Endothelial cell of umbilical vein (primary cell): Measurements from ENCODE around the gene ASS1. TPM values are rescaled to one million over a fixed set of nuclear protein-coding genes. Genes with fewer than 3 reads are reported as not detected.

Source experiments
- BruUV-seq: library from RNA; stranded (reverse); fragments of 400-500 nt; replicated peaks from 2 replicates; lab custom pipeline; 2021; lab: Mats Ljungman, UMichigan
- CTCF ChIA-PET: fragments of 300-600, 350-600 bp; sonication (Branson Sonifier 250); formaldehyde crosslinking; loops from one replicate; lab custom pipeline; 2021; ENCODE audit warnings: antibody characterized with exemption, inconsistent platforms; lab: Charles Lee
- POLR2A ChIA-PET: fragments of 300-600, 350-600 bp; sonication (Branson Sonifier 250); formaldehyde crosslinking; loops from one replicate; lab custom pipeline; 2021; ENCODE audit warnings: antibody characterized with exemption, inconsistent platforms; lab: Charles Lee
- DNase-seq: peaks from one replicate; pipeline ENCODE4 v3.0.0-alpha.2; 2011; ENCODE audit warnings: low read depth, low spot score
- FAIRE-seq: peaks from 2 replicates; lab custom pipeline; 2011; peaks lifted over from hg19 to GRCh38; lab: Jason Lieb, UNC
- H2AFZ ChIP-seq: 2 replicates; pipeline ENCODE4 v1.6.0; 2012; ENCODE audit warnings: low read depth, low read length, control low read depth, inconsistent platforms
- H3K27ac ChIP-seq: 2 replicates; pipeline ENCODE4 v1.5.1; 2011; ENCODE audit warnings: low read depth, mild to moderate bottlenecking, control low read depth, low read length, moderate library complexity; ENCODE audit not compliant: insufficient read depth
- H3K27me3 ChIP-seq, 2 experiments: 2 replicates each; pipeline versions ENCODE4 v1.6.0 to v1.6.1; 2011; ENCODE audit warnings: low read length in 2 of 2, mixed read lengths in 1 of 2; ENCODE audit not compliant: control insufficient read depth in 2 of 2, insufficient read depth in 2 of 2
- H3K36me3 ChIP-seq, 2 experiments: 2 replicates in 1 of 2; 3 replicates in 1 of 2; pipeline ENCODE4 v1.5.1; 2011; ENCODE audit warnings: low read length in 2 of 2, mild to moderate bottlenecking in 1 of 2, moderate library complexity in 1 of 2; ENCODE audit not compliant: control insufficient read depth in 2 of 2, insufficient read depth in 2 of 2; ENCODE audit errors: extremely low read depth in 1 of 2
- H3K4me1 ChIP-seq: 3 replicates; pipeline ENCODE4 v1.5.1; 2011; ENCODE audit warnings: mild to moderate bottlenecking, low read length; ENCODE audit not compliant: control insufficient read depth, insufficient read depth; ENCODE audit errors: extremely low read depth
- H3K4me2 ChIP-seq: 2 replicates; pipeline ENCODE4 v1.6.1; 2011; ENCODE audit warnings: low read length, control low read depth, mixed read lengths; ENCODE audit not compliant: insufficient read depth
- H3K4me3 ChIP-seq, 3 experiments: fragments of 200-600 bp in 1 of 3; sonication (generic), shearing (Covaris generic) in 1 of 3; replicated peaks in 1 of 3; 2 replicates each; pipeline ENCODE4 v1.5.1; 2011 to 2016; ENCODE audit warnings: control low read depth in 3 of 3, low read length in 3 of 3, mild to moderate bottlenecking in 2 of 3, inconsistent platforms in 1 of 3, low read depth in 1 of 3, moderate library complexity in 1 of 3; ENCODE audit not compliant: insufficient read depth in 1 of 3
- H3K79me2 ChIP-seq: 2 replicates; pipeline ENCODE4 v1.6.0; 2012; ENCODE audit warnings: low read length, inconsistent platforms; ENCODE audit not compliant: control insufficient read depth, insufficient read depth
- H3K9ac ChIP-seq: replicated peaks from 2 replicates; pipeline ENCODE3; 2011; ENCODE audit warnings: low read length, control low read depth; ENCODE audit not compliant: insufficient read depth; ENCODE audit errors: extremely low read depth
- H3K9me1 ChIP-seq: replicated peaks from 3 replicates; pipeline ENCODE4 v1.6.0; 2011; ENCODE audit warnings: mild to moderate bottlenecking, low read length; ENCODE audit not compliant: control insufficient read depth, insufficient read depth; ENCODE audit errors: extremely low read depth
- H3K9me3 ChIP-seq: replicated peaks from 2 replicates; pipeline ENCODE4 v1.5.1; 2012; ENCODE audit warnings: low read length, inconsistent platforms; ENCODE audit not compliant: control insufficient read depth, insufficient read depth
- H4K20me1 ChIP-seq: replicated peaks from 2 replicates; pipeline ENCODE3; 2011; ENCODE audit warnings: mild to moderate bottlenecking, low read length; ENCODE audit not compliant: control insufficient read depth, insufficient read depth; ENCODE audit errors: extremely low read depth
- EZH2 ChIP-seq: IDR thresholded peaks from 2 replicates; pipeline ENCODE4 v1.6.1; 2012; ENCODE audit warnings: borderline replicate concordance, low read depth, mild to moderate bottlenecking, moderate library complexity, low read length, inconsistent platforms; ENCODE audit not compliant: severe bottlenecking
- FOS ChIP-seq: IDR thresholded peaks from 2 replicates; pipeline ENCODE4 v1.6.1; 2011; ENCODE audit warnings: mild to moderate bottlenecking, low read length, moderate library complexity, borderline replicate concordance; ENCODE audit not compliant: insufficient read depth
- GATA2 ChIP-seq: IDR thresholded peaks from 2 replicates; pipeline ENCODE4 v1.7.0; 2011; ENCODE audit warnings: low read depth, mild to moderate bottlenecking, moderate library complexity, mixed read lengths, low read length; ENCODE audit not compliant: insufficient read length, insufficient read depth
- JUN ChIP-seq: IDR thresholded peaks from 2 replicates; pipeline ENCODE4 v1.6.1; 2011; ENCODE audit warnings: borderline replicate concordance, low read depth; ENCODE audit not compliant: insufficient read length, insufficient read depth
- MYC ChIP-seq: IDR thresholded peaks from one replicate; pipeline ENCODE4 v1.6.1; 2011; ENCODE audit warnings: mild to moderate bottlenecking, low read depth, low read length
- POLR2A ChIP-seq: IDR thresholded peaks from 2 replicates; pipeline ENCODE4 v1.6.1; 2012; ENCODE audit warnings: low read depth, mild to moderate bottlenecking, control low read depth, low read length
- POLR2AphosphoS5 ChIP-seq: IDR thresholded peaks from 2 replicates; pipeline ENCODE4 v1.6.1; 2012; ENCODE audit warnings: low read depth, mild to moderate bottlenecking, control low read depth, low read length, moderate library complexity; ENCODE audit not compliant: insufficient read depth
- dilution Hi-C: fragments of 300-500 bp; cut with MboI; formaldehyde crosslinking; loops from one replicate; pipeline ENCODE4 v1.15.0; 2019; ENCODE audit warnings: low sequenced_read_pairs; ENCODE audit not compliant: extremely low pct_ligation_motif_present
- intact Hi-C: fragments of 100-400 bp; cut with micrococcal nuclease; formaldehyde crosslinking; loops from one replicate; pipeline ENCODE4 v1.10.0; 2022
- polyA plus RNA-seq, 4 experiments: library from polyadenylated mRNA; depleted of rRNA in 3 of 4; stranded (reverse) in 3 of 4; unstranded in 1 of 4; fragments of >200 nt; gene quantifications; 2 replicates each; pipeline versions ENCODE4 v1.2.1 to v1.2.3, GENCODE V29; 2011 to 2012; ENCODE audit warnings: missing spikeins in 1 of 4
- total RNA-seq: library from RNA; stranded (reverse); gene quantifications from 2 replicates; pipeline ENCODE4 v1.2.3, GENCODE V29; 2021
- TF ChIP-seq, protein P1 (sequence below): IDR thresholded peaks from 2 replicates; pipeline ENCODE4 v1.6.1; 2011; ENCODE audit not compliant: insufficient read depth, insufficient read length
- TF ChIP-seq, protein P2 (sequence below), 2 donors: IDR thresholded peaks; 1 replicate in 1 of 2; 2 replicates in 1 of 2; pipeline ENCODE4 v1.5.1; 2011; ENCODE audit warnings: low read length in 2 of 2, mild to moderate bottlenecking in 2 of 2, moderate library complexity in 2 of 2, control low read depth in 1 of 2, inconsistent platforms in 1 of 2, low read depth in 1 of 2; ENCODE audit not compliant: insufficient read depth in 1 of 2; ENCODE audit errors: extremely low read depth in 1 of 2

Gene ASS1
- total and polyA plus RNA-seq, 2 donors (not counting 3 experiments of a cell fraction or from before 2014, with no cell fraction given), result 3.6 to 12.4 TPM

DNA sequence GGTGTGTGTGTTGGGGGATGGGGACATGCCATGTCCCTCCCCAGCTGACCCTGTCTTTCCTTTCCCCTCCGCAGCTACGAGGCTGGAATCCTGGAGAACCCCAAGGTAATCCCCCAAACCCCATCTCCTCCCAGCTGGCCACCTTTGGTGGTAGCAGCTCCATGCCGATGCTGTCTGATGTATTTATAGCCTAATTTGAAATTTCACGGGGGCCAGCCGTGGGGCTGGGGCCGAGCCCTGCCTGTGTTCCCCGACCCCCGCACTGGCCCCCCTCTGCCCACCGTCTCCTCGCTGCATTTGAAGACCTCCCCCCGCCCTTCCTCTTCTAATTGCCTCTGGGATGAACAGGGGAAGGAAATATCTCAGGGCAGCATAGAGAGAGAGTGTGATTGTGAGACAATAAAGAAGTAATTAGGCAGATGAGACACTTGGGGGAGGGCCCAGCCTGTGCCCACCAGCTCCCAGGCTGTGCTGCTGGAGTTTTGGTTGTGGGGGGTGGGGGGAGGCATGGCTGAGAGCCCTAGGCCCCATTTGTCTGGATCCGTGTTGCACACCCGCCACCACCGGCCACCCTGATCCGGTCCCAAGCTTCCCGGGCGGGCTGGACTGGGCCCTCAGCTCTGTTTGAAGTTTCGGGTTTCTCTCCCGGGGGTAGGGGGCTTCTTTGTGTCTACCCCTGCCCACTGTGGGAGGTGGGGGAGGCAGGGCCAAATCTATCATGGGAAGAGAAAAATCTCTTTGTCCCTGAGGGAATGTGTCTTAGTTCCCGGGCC lies 26.8 kb downstream of the ASS1 start:
- dilution Hi-C loops (no loop called here), intact Hi-C loops (no loop called here)
- no peaks in the 10 kb centered on the region for H3K36me3 ChIP-seq
- H2AFZ ChIP-seq, result no peak overlapping the region
- no peak for FAIRE-seq
- H3K9me3 ChIP-seq, result no peaks in the 10 kb centered on the region
- H3K27ac ChIP-seq, result no peak overlapping the region
- CTCF ChIA-PET, result interaction anchor here (1.2 kb wide), 1 partner anchor 212 kb away, joined by 3 read pairs; no protein-coding TSS in a partner anchor
- H3K27me3 ChIP-seq, result no peaks in the 10 kb centered on the region
- H4K20me1 ChIP-seq, result no peaks in the 10 kb centered on the region
- no peak overlapping the region for H3K9ac ChIP-seq
- no peaks in the 10 kb centered on the region for H3K79me2 ChIP-seq
- POLR2A ChIA-PET, result no interaction called here
- BruUV-seq, result no TSS peak
- no peaks in the 10 kb centered on the region for H3K9me1 ChIP-seq
- H3K4me3 ChIP-seq, result no peak overlapping the region
- DNase-seq, result no peak
- H3K4me1 ChIP-seq, result no peaks in the 10 kb centered on the region
- no peak overlapping the region for H3K4me2 ChIP-seq
- TF ChIP-seq, protein P1, sequence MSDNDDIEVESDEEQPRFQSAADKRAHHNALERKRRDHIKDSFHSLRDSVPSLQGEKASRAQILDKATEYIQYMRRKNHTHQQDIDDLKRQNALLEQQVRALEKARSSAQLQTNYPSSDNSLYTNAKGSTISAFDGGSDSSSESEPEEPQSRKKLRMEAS, result no peak
- TF ChIP-seq, protein P2, sequence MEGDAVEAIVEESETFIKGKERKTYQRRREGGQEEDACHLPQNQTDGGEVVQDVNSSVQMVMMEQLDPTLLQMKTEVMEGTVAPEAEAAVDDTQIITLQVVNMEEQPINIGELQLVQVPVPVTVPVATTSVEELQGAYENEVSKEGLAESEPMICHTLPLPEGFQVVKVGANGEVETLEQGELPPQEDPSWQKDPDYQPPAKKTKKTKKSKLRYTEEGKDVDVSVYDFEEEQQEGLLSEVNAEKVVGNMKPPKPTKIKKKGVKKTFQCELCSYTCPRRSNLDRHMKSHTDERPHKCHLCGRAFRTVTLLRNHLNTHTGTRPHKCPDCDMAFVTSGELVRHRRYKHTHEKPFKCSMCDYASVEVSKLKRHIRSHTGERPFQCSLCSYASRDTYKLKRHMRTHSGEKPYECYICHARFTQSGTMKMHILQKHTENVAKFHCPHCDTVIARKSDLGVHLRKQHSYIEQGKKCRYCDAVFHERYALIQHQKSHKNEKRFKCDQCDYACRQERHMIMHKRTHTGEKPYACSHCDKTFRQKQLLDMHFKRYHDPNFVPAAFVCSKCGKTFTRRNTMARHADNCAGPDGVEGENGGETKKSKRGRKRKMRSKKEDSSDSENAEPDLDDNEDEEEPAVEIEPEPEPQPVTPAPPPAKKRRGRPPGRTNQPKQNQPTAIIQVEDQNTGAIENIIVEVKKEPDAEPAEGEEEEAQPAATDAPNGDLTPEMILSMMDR (IDR thresholded peaks at IDR 0.05; ENCODE audit: extremely low read depth in 1 of 2, insufficient read depth in 1 of 2, low read depth in 1 of 2, low read length in 2 of 2), result no peak
- TF ChIP-seq POLR2A (no peak), MYC (no peak), GATA2 (no peak), POLR2AphosphoS5 (no peak), FOS (no peak), JUN (no peak), EZH2 (no peak)
